ENCODE measurements around the gene KIF26B.

KIF26B gene

GRCh38 chr1:245578771-245579170, 424.0 kb downstream of the KIF26B start:
- H2AFZ ChIP-seq (ENCODE audit: low read depth, low read length), result no peak overlapping the region
- H3K9ac ChIP-seq (ENCODE audit: low read depth, low read length), result no peak overlapping the region
- no peak for TF ChIP-seq EZH2 (IDR thresholded peaks at IDR 0.05; ENCODE audit: borderline replicate concordance, low read depth, low read length, severe bottlenecking)
- TF ChIP-seq CTCF (IDR thresholded peaks at IDR 0.05; ENCODE audit: borderline replicate concordance, extremely low read depth, low read length, poor library complexity, severe bottlenecking), result no peak
- H3K4me1 ChIP-seq (ENCODE audit: insufficient read depth, low read length), result no peaks in the 10 kb centered on the region
- DNase-seq (no peak), ATAC-seq (ENCODE audit: insufficient read depth, low read depth) (no peak)
- H3K27ac ChIP-seq (ENCODE audit: low read length), result no peak overlapping the region
- no peaks in the 10 kb centered on the region for H4K20me1 ChIP-seq (ENCODE audit: insufficient read depth, low read length)
- H3K4me2 ChIP-seq (ENCODE audit: insufficient read depth, low read length), result no peak overlapping the region
- H3K36me3 ChIP-seq (ENCODE audit: insufficient read depth, low read length), result no peaks in the 10 kb centered on the region
- H3K4me3 ChIP-seq (ENCODE audit: low read depth in 1 of 2, low read length in 2 of 2), result no peak overlapping the region
- no peaks in the 10 kb centered on the region for H3K79me2 ChIP-seq (ENCODE audit: insufficient read depth, low read length)
- H3K27me3 ChIP-seq (ENCODE audit: insufficient read depth, low read length, poor library complexity), result no peaks in the 10 kb centered on the region
- no peaks in the 10 kb centered on the region for H3K9me3 ChIP-seq (ENCODE audit: insufficient read depth, low read length, severe bottlenecking)

- Histone ChIP-seq H2AFZ (ENCODE audit: low read depth, low read length) (no peak overlapping the region), H3K4me1 (ENCODE audit: insufficient read depth, low read length) (no peaks in the 10 kb centered on the region), H3K9me3 (ENCODE audit: insufficient read depth, low read length, severe bottlenecking) (no peaks in the 10 kb centered on the region), H3K36me3 (ENCODE audit: insufficient read depth, low read length) (no peaks in the 10 kb centered on the region), H3K79me2 (ENCODE audit: insufficient read depth, low read length) (no peaks in the 10 kb centered on the region), H3K4me3 (ENCODE audit: low read depth in 1 of 2, low read length in 2 of 2) (no peak overlapping the region), H4K20me1 (ENCODE audit: insufficient read depth, low read length) (no peaks in the 10 kb centered on the region), H3K27me3 (ENCODE audit: insufficient read depth, low read length, poor library complexity) (no peaks in the 10 kb centered on the region), H3K9ac (ENCODE audit: low read depth, low read length) (no peak overlapping the region), H3K4me2 (ENCODE audit: insufficient read depth, low read length) (no peak overlapping the region), H3K27ac (ENCODE audit: low read length) (no peak overlapping the region)
- ATAC-seq (ENCODE audit: insufficient read depth, low read depth) (no peak), DNase-seq (no peak)
- no peak for TF ChIP-seq CTCF (IDR thresholded peaks at IDR 0.05; ENCODE audit: borderline replicate concordance, extremely low read depth, low read length, poor library complexity, severe bottlenecking)
- TF ChIP-seq EZH2 (IDR thresholded peaks at IDR 0.05; ENCODE audit: borderline replicate concordance, low read depth, low read length, severe bottlenecking), result no peak
Observed at GRCh38 chr1:245579881-245580280, 425.1 kb downstream of the KIF26B start.

- Histone ChIP-seq H2AFZ (ENCODE audit: low read depth, low read length) (no peak overlapping the region), H3K9me3 (ENCODE audit: insufficient read depth, low read length, severe bottlenecking) (no peaks in the 10 kb centered on the region), H3K9ac (ENCODE audit: low read depth, low read length) (no peak overlapping the region), H3K79me2 (ENCODE audit: insufficient read depth, low read length) (no peaks in the 10 kb centered on the region), H3K4me3 (ENCODE audit: low read depth in 1 of 2, low read length in 2 of 2) (no peak overlapping the region), H3K27me3 (ENCODE audit: insufficient read depth, low read length, poor library complexity) (no peaks in the 10 kb centered on the region), H3K4me1 (ENCODE audit: insufficient read depth, low read length) (no peaks in the 10 kb centered on the region), H3K27ac (ENCODE audit: low read length) (no peak overlapping the region), H3K36me3 (ENCODE audit: insufficient read depth, low read length) (no peaks in the 10 kb centered on the region), H3K4me2 (ENCODE audit: insufficient read depth, low read length) (no peak overlapping the region), H4K20me1 (ENCODE audit: insufficient read depth, low read length) (no peaks in the 10 kb centered on the region)
- DNase-seq, result no peak
- TF ChIP-seq EZH2 (IDR thresholded peaks at IDR 0.05; ENCODE audit: borderline replicate concordance, low read depth, low read length, severe bottlenecking), result no peak
- TF ChIP-seq CTCF (IDR thresholded peaks at IDR 0.05; ENCODE audit: borderline replicate concordance, extremely low read depth, low read length, poor library complexity, severe bottlenecking), result no peak
- ATAC-seq (ENCODE audit: insufficient read depth, low read depth), result no peak
Observed at GRCh38 chr1:245580651-245581050, 425.9 kb downstream of the KIF26B start.

GRCh38 chr1:245582026-245582425, 427.2 kb downstream of the KIF26B start:
- Histone ChIP-seq H3K36me3 (ENCODE audit: insufficient read depth, low read length) (no peaks in the 10 kb centered on the region), H3K9me3 (ENCODE audit: insufficient read depth, low read length, severe bottlenecking) (no peaks in the 10 kb centered on the region), H3K27ac (ENCODE audit: low read length) (no peak overlapping the region), H3K27me3 (ENCODE audit: insufficient read depth, low read length, poor library complexity) (no peaks in the 10 kb centered on the region), H3K4me2 (ENCODE audit: insufficient read depth, low read length) (no peak overlapping the region), H2AFZ (ENCODE audit: low read depth, low read length) (no peak overlapping the region), H3K4me3 (ENCODE audit: low read depth in 1 of 2, low read length in 2 of 2) (no peak overlapping the region), H4K20me1 (ENCODE audit: insufficient read depth, low read length) (no peaks in the 10 kb centered on the region), H3K79me2 (ENCODE audit: insufficient read depth, low read length) (no peaks in the 10 kb centered on the region), H3K4me1 (ENCODE audit: insufficient read depth, low read length) (no peaks in the 10 kb centered on the region), H3K9ac (ENCODE audit: low read depth, low read length) (no peak overlapping the region)
- TF ChIP-seq EZH2 (IDR thresholded peaks at IDR 0.05; ENCODE audit: borderline replicate concordance, low read depth, low read length, severe bottlenecking) (no peak), CTCF (IDR thresholded peaks at IDR 0.05; ENCODE audit: borderline replicate concordance, extremely low read depth, low read length, poor library complexity, severe bottlenecking) (no peak)
- DNase-seq (no peak), ATAC-seq (ENCODE audit: insufficient read depth, low read depth) (no peak)

Data from DND-41 (cell line).